Stimulated activated CD4-positive, alpha-beta T cell treated with anti-CD3 and anti-CD28 coated beads, Interleukin-15, amount 100 ng/mL, for 1 hour (primary cell): ENCODE results near the gene SUPT6H.

Experiments used
- DNase-seq, 2 donors: peaks; one replicate each; pipeline ENCODE4 v3.0.0-alpha.2; 2020; ENCODE audit warnings: low read depth in 1 of 2, low spot score in 1 of 2

SUPT6H gene

DNA sequence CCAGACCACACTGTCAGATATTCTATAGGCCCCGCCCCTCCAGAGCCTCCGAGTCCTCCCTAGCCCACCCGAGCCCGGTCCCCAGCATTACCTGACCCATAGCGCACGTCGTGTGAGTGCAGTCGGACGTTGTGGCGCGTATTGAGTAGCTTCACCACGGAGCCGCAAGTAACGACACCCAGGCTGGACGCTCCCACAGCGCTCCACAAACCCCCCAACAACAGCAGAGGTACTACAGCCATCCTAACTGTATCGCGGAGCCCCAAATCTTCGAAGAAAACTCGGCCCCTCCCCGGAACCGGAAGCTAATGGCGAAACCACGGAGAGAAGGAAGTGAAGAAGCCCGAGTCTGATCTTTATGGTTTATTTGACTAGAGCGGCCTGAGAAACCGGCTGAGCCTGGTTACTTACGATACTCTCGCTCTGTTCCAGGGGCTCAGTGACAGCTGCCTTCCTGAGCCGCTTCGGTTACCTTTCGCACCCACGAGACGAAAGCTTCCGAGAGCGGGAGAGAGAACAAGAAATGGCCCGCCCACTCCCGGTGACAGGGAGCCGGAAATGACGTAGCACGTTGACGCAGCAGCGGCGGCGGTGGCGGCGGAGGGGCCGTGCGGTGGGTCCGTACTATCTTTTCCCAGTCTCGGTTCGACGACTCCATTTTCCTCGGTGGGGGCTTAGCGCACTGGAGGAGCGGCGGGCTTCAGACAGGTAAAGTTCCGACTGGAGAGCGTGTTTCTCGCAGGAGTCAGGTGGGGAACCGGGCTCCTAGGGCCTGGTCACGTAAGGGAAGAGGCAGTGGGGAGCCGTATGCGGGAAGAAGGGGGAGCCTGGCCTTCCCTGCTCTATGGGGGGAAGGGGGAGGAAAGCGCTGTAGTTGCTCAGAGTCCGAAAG is at the start of gene SUPT6H, which contains the start of gene SDF2:
TSS of gene SUPT6H (plus strand) at position 571 of the 892 bp plus-strand sequence. CDS start 11,197 bp downstream, outside the sequence.
TSS of gene SDF2 (minus strand) at position 272 of the 892 bp plus-strand sequence. CDS start at position 242, 30 bp downstream.
- peak; percentile 85 to 91 for DNase-seq

DNA sequence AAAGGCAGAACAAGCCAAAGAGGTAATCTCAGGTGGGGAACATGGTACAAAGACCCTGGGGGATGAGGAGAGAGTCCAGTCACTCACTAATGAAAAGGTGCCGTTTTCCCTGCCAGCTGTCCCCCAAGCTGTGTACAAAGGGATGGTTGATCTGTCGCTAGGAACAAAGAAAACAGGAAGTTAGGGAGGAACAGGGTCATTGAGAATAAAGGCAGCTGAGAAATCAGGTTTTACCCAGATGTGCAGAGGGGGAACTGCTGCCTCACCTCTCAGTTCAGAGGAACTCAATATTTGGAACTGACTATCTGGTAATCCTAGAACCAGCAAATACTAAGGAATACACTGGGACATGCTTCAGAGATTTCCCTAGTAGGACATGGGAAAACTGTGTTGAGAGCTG is 49.5 kb upstream of the SUPT6H start:
- DNase-seq, result no peak

DNA sequence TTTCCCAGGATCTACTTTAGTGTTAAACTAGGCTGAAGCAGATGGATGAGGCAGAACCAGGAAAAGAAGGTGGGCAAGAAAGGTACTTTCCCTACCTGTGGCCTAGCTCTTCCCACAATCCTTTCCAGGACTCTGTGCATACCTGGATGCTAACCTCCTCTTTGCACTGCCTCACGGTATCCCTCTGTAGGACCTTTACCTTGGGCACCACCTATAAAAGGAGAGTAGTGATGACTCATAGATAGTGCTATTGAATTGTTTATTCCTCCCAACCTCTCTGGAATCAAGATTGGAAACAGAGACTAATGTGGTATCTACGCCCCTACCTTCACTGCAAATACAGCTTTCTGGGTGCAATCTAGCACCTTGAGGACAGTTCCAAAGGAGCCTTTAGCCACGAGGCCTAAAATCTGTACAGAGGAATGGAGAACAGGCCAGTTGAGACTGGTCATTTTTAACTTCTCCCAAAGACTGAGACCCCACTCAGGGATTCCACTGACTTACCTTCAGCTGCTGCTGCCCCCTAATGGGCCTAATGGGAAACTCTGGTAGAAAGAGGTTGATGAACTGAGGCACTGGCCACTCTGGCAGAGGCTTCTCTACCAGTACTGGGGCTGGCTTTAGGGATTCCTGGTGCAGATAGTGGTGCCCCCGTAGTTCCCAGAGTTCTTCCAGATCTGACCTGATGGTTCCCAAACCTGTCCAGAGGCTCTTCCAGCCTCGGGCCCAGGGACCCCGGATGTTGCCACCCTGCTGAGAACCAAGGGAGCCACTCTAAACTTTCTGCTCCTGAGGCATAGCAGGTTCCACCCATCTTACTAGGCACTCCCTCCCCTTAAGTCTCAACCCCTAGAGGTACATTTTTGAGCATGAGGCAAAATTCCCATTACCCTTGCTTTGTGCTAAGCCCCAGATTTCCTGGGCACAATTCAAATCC is 48.8 kb upstream of the SUPT6H start:
- DNase-seq, result no peak

DNA sequence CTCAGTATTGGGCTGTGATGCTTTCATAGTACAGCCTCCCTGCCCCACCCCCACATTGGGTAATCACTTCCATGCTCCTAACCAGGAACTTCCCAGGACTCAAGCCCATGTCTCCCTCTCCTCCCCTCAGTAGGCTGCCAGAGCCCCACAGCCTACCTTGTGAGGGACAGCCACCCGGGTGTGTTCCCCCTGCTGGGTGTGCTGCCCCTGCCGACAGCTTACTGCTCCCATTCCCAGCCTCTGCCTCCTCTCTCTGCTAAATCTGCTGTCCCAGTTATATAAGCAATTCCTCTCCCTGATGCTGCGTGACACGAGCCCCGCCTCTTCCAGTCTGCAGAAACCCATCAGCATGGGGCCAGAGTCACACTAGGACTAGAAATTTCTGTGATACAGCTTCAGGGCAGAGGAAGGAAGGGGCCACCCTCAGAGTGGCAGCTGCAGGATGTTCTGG is 48.0 kb upstream of the SUPT6H start, which contains the start of gene RSKR:
TSS of gene RSKR (minus strand) at position 255 of the 451 bp plus-strand sequence. CDS start at position 231, 24 bp downstream.
- DNase-seq, result no peak

DNA sequence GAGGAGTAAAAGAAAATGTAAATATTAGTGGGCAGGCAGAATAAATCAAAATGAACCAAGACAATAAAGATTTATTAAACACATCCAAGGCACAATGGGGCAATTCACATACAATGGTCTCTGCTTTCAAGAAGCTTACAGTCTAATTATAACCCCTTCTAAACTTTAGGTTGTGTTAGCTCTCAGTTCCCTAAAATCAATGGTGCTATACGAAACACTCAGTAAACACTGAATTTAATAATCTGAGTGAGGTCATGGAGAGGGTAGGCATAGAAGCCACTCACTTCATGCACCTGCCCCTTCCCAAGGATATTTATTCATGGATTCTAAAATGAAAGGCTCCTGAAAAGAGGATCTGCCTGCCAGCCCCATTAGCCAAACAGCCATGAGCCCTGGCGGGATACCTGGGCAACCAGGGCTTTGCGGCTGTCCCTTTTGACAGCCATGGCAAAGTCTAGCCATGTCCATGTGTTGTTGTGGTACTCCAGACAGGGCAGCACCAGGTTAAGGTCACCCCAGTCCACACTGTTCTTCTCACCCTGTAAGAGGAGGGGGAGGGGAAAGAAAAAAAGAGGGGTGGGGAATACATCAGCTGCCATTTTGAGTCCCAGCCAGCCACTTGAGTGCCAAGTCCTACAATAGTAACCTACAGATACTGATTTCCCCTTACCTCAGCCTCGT is 46.6 kb upstream of the SUPT6H start:
- DNase-seq, result no peak

DNA sequence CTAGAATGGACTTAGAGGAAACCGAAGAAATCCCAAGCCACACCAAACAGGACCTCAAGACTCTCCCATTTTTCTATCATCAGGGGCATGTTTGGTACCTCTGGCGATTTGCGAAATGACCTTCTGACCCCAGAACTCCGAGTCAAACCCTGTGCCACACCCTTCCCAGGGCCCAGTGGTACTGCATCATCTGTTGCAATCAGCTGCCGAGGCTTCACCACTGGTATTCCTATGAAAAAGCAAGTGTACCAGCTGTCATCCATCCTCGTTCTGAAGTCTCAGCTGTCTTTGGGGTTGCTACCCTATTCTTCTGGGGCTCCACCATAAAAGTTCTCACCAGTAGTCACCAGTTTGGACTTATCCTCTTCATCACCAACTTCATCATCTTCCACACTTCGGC is 45.7 kb upstream of the SUPT6H start:
- no peak for DNase-seq

DNA sequence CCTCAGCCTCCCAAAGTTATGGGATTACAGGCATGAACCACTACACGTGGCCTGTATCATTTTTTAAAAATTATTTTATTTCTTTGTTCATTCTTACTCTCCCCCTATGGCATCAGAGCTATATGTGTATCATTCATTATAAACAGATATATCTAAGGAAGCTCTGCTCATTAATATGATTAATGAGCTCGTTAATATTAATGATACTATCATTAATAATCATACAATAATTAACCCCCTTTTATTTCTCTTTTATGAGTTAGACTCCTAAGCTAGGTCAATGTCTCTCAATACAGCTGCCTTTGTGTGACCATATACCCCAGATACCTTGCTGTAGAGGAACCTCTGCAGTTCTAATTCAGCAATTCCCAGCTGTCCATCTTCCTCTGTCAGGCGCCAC is 43.5 kb upstream of the SUPT6H start:
- no peak for DNase-seq

DNA sequence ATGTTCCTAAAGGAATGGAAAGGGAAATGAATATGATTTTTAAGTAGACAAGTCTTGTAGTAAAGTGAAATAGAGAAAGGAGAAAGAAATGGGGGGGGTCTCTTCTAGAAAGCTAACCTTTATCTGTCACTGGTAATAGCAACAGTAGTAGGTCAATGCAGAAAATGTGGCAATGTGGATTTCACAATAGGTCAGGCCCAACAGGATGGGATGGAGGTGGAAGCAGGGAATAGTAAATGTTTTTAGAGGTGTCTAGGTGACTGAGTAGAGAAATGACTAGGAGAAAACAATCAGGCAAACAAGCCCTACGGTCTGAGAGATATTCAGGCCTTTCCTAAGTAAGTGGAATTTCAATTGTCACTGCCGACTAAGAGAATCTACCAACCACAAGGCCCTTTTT is 42.0 kb upstream of the SUPT6H start:
- DNase-seq, result no peak

DNA sequence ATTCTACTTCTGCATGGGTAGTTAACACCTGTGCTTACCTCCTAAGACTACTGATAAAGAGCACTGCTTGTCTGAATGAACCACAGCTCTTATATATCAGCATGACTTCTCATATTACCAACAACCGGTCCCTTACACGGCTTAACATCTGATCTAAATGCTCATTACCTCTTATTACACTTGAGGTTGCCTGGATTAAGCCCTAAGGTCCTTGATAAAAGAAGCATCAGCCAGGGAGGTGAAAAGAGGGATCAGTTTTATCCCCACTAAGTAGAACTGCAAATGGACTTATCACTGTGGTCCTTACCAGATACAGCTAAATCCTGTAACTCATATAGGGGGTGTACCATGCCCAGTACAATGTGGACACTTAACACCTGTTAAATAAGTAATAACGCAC is 39.8 kb upstream of the SUPT6H start:
- DNase-seq, result no peak

DNA sequence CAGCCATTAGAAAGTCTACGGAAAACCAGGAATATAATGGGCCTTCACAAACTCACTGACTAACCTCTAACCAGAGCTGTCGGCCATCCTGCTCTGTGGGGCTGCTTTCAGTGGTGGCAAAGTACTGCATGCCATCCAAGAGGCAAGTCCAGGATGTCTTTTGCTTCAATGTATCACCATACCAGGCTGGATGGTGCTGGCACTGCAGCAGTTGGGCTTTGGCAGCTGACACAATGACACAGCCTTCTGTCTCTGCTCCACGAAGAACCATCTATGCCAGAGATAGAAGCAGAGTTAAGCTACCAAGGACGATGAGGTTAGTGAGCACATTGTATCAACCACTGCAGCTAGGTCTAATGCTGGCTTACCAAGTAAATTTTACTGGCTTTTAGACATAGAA is 38.3 kb upstream of the SUPT6H start:
- DNase-seq, result no peak

DNA sequence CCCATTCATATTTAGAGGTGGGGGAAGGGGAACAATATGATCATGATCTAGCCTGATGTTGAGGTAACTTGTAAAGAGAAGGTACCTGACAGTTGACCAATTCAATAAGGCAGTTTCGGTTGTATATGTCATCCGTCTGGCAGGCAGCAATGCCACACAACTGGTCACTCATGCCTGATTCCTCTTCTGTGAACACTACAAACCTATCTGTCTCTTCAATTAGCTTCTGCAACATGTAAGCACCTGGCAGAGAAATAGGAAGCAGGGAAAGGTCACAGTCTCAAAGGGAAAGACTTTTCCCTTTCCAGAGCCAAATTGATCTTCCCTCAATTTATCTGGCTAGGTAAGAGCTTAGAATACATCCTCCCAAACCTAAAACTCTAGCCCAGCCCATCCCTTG is 37.9 kb upstream of the SUPT6H start:
- no peak for DNase-seq

DNA sequence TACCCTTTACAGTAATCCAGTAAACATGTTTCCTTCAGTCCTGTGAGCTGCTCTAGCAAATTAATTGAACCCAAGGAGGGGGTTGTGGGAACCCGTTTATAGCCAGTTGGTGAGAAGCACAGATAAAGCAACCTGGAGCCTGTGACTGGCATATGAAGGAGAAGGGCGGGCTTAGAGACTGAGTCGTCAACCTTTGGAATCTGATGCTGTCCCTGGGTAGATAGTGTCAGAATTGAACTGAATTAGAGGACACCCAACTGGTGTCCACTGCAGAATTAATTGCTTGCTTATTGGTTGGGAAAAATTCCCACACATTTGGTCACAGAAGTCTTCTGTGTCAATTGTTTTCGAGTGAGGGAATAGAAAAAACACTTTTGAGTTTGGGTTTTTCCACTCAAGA is 35.2 kb upstream of the SUPT6H start:
- no peak for DNase-seq

DNA sequence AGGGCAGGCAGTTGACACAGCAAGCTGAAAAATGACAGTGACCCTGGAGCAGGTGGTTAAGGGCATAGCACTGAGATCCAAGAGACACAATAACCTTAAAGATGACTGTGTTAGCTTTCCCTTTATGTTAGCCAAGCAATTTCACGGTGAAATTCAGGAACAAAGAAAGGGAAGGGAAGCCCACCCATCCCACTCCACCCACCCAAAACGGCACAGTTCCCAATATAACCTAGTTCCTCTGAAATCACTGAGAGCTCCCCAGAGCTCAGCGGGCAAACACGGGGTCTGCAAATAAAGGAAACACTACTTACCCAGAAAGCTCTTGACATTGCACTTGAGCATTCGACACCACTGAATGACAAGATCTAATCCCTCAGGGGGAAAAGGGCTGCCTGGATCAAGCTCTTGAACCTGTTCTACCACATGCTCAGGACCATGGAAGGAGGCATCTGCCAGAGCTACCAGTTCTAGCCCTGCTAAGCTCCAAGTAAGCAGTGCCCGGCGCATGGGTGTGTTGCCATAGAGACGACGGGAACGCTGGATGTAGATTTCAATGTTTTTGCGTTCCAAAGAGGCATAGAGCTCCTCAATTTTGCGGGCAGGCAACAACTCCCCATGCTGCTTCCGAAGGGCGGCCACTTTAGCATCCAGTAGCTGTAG is 27.7 kb upstream of the SUPT6H start:
- no peak for DNase-seq

DNA sequence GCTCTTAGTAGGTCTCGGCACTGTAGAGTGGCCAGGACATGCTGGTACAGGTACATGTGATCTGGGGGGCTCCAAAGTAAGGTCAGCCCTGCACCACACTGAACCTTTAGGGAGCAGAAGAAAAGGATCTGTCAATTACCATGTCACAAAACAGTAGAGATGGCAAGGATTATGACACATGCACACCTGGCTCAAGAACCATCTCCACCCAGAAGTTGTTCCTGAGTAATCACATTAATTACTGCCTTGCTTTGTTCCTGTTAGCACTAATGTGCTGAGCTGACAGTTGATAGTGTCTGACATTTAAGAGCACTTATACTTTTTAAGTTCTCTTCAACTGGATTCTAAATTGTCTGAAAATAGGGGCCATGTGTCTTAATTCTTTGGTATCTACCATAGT is 26.5 kb upstream of the SUPT6H start:
- DNase-seq, result no peak

DNA sequence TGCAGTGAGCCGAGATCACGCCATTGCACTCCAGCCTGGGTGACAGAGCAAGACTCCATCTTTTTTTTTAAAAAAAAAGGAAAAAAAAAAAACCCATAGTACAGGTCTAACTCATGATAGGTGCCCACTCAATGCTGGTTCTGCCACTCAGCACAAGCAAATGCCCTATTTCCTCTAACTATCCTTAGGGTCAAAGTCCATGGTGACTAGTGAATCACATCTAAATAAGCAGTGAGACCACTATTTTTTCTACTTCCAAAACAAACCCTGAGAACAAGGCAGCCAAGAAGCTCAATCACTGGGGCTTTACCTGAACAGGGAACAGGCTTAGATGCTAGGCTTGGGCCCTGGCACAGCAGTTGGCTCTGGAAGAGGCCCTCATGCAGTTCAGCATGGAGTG is 20.4 kb upstream of the SUPT6H start:
- no peak for DNase-seq

DNA sequence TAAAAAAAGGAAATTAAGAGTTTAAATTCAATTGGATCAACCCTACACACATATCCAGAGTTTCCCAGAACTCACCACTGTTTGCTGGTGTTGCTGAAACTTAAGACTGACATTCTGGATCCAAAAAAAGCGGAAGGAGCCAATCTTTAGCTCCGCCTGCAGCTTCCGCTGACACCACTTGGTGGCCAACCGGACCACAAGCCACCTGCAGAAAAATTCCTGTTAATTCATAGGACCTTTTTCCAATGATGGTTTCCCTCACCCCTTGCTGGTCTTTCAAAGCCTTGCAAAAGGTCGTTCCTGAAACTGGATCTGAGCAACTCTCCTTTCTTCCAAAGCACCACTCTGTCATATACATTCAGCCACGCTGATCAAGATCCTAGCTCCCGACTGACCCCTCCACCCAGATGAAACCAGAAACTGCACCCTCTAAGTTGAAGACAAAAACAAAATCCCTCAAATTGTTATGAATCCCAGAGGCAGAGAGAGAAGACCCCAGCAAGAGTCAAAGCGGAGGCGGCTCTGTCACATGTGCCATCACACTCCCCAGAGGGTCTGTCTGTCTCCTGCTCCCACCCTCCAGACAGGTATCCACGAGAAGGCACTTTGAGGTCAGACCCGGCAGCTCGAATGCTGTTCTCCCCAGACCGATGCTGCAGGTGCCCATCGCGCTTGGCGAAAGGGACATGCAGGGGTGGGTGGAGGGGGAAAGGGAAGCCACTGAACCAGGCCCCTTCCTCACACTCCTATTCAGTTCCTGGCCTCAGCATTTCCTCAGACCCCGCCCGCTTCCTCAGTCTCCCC is 17.8 kb upstream of the SUPT6H start:
- DNase-seq, result no peak

DNA sequence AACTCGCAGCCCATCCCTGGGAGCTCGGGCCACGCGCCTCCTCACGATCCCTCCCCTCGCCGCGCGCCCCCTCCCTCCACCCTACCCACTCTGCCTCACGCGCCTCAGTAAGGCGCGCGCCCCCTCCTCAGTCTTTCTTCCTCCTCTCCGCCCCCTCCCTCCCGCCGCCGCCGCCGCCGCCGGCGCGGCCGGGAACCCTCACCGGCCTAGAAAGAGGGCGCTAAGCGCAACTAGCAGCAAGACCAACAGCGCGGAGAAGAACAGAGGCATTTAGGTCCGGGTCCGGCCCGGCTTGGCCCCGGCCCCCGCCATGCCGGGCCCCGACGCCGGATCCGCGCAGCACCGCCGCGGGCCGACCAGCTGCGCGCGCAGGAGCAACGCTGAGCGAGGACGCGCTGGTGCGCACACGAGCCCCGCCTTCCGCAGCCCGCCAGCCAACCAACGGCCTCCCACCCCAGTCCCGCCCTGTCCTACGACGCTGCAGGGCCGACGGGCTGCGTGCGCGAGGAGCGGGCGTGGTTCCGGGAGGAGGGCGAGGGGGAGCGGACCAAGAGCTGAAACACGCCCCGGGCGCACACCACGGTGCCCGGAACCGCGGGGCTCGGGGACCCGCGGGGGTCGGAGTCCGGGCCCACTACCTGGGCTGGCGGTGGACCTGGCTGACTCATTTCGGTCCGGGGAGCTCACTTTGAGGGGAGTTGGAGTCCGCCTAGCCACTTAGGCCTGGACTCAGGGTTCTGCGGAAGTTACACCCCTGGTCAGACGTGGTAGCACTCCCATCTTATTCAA is 17.0 kb upstream of the SUPT6H start, which contains the start of gene BLTP2:
TSS of gene BLTP2 (minus strand) at position 372 of the 789 bp plus-strand sequence. CDS start at position 270, 102 bp downstream.
- peak; percentile 90 to 91 for DNase-seq

DNA sequence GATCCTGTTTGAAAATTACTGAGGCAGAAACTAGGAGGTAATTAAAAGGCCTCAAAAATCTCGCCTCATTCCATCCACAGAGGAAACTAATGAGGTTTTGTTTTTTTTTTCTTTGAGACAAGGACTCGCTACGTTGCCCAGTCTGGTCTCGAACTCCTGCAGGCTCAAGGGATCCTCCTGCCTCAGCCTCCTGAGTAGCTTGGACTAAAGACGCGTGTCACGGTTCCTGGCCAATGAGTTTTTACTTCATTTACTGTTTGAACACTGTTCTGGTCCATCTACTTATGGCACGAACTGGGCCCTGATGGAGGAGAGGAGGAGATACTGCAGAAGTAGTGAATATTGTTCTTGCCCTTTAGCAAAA is 16.4 kb upstream of the SUPT6H start:
- DNase-seq, result no peak
